CD4-positive, alpha-beta memory T cell (primary cell): ENCODE results near the gene S1PR1. TPM values are rescaled to one million over a fixed set of nuclear protein-coding genes. Genes with fewer than 3 reads are reported as not detected.
"Not testable (repeated sequence)": the region's sequence is repeated elsewhere in the genome, so short reads cannot be mapped to it uniquely, and the experiment has no call there.

ENCODE experiments used
- CTCF ChIA-PET: fragments of 350-600 bp; sonication (Branson Sonifier 250); formaldehyde crosslinking; loops from one replicate; lab custom pipeline; 2021; ENCODE audit warnings: inconsistent platforms; ENCODE audit not compliant: partially characterized antibody; lab: Charles Lee
- POLR2A ChIA-PET: fragments of 350-600 bp; sonication (Branson Sonifier 250); formaldehyde crosslinking; loops from one replicate; lab custom pipeline; 2021; ENCODE audit not compliant: partially characterized antibody; lab: Charles Lee
- DNase-seq, 5 donors: peaks; one replicate each; pipeline versions ENCODE4 v3.0.0 to v3.0.0-alpha.2; 2020 to 2022; ENCODE audit warnings: mixed read lengths in 1 of 5
- H3K27ac ChIP-seq: one replicate; pipeline ENCODE4 v1.7.0; 2013; ENCODE audit warnings: low read depth, low read length
- H3K27me3 ChIP-seq: 2 replicates; pipeline ENCODE4 v1.7.0; 2013; ENCODE audit warnings: mild to moderate bottlenecking, low read length, moderate library complexity; ENCODE audit not compliant: insufficient read depth
- H3K36me3 ChIP-seq: 2 replicates; pipeline ENCODE4 v1.7.0; 2013; ENCODE audit warnings: mild to moderate bottlenecking, low read length, moderate library complexity; ENCODE audit not compliant: insufficient read depth
- H3K4me1 ChIP-seq: 2 replicates; pipeline ENCODE4 v1.7.0; 2013; ENCODE audit warnings: mild to moderate bottlenecking, low read length, moderate library complexity; ENCODE audit not compliant: insufficient read depth
- H3K4me3 ChIP-seq, 2 donors: one replicate each; pipeline ENCODE4 v1.7.0; 2013; ENCODE audit warnings: low read length in 2 of 2, mild to moderate bottlenecking in 1 of 2
- H3K9me3 ChIP-seq, 2 donors: one replicate each; pipeline ENCODE4 v1.7.0; 2013; ENCODE audit warnings: low read length in 2 of 2, control low read depth in 1 of 2; ENCODE audit not compliant: control insufficient read depth in 1 of 2
- H3K27ac Mint-ChIP-seq, 7 donors: one replicate each; pipeline ENCODE4 v1.8.0; 2020 to 2021; ENCODE audit warnings: mixed read lengths in 7 of 7, mild to moderate bottlenecking in 6 of 7, inconsistent platforms in 3 of 7, moderate library complexity in 3 of 7
- H3K27me3 Mint-ChIP-seq, 2 donors: one replicate each; pipeline ENCODE4 v1.8.0; 2020 to 2021; ENCODE audit warnings: mixed read lengths in 2 of 2
- H3K36me3 Mint-ChIP-seq, 2 donors: one replicate each; pipeline ENCODE4 v1.8.0; 2020 to 2021; ENCODE audit warnings: mixed read lengths in 2 of 2, inconsistent platforms in 1 of 2, mild to moderate bottlenecking in 1 of 2
- H3K4me1 Mint-ChIP-seq, 4 donors: one replicate each; pipeline ENCODE4 v1.8.0; 2020 to 2021; ENCODE audit warnings: mixed read lengths in 4 of 4, mild to moderate bottlenecking in 1 of 4
- H3K4me3 Mint-ChIP-seq, 8 donors: one replicate each; pipeline ENCODE4 v1.8.0; 2020 to 2021; ENCODE audit warnings: mixed read lengths in 8 of 8, mild to moderate bottlenecking in 7 of 8, moderate library complexity in 6 of 8, inconsistent platforms in 3 of 8
- H3K9me3 Mint-ChIP-seq, 8 donors: one replicate each; pipeline ENCODE4 v1.8.0; 2020 to 2021; ENCODE audit warnings: mixed read lengths in 8 of 8, mild to moderate bottlenecking in 5 of 8, inconsistent platforms in 3 of 8, moderate library complexity in 1 of 8
- intact Hi-C: fragments of 100-400 bp; cut with micrococcal nuclease; formaldehyde crosslinking; loops from one replicate; pipeline ENCODE4 v1.15.1; 2023
- polyA plus RNA-seq, 2 donors: library from polyadenylated mRNA; unstranded; fragments of 300-500 nt; fragmentation: Illumina TruSeq; gene quantifications; one replicate each; pipeline ENCODE4 v1.2.3, GENCODE V29; 2021
- total RNA-seq, 2 experiments: library from RNA; stranded (reverse); gene quantifications; one replicate each; pipeline ENCODE4 v1.2.3, GENCODE V29; 2021

The S1PR1 gene
- total and polyA plus RNA-seq, 4 experiments from 2014 or later: 277 to 366 (median 342) TPM

- POLR2A ChIA-PET: interaction anchor here (1.3 kb wide), 1 partner anchor 32 kb away, joined by 4 read pairs; no protein-coding TSS in a partner anchor
- H3K36me3 ChIP-seq: no peaks in the 10 kb centered on the region
- CTCF ChIA-PET: no interaction called here
- Mint-ChIP-seq H3K4me3 (no peak overlapping the region), H3K4me1 (peaks cover 0 to 7% (median 3%) of the 10 kb centered on the region in 4 donors), H3K27ac (no peak overlapping the region), H3K36me3 (peaks cover 0 to 7% of the 10 kb centered on the region in 2 donors), H3K9me3 (no peaks in the 10 kb centered on the region), H3K27me3 (peaks cover 0 to 1% of the 10 kb centered on the region in 2 donors)
- H3K27ac ChIP-seq: no peak overlapping the region
- no peaks in the 10 kb centered on the region for H3K4me1 ChIP-seq
- no peak for DNase-seq
- H3K9me3 ChIP-seq: no peaks in the 10 kb centered on the region
- intact Hi-C loops: no loop called here
- H3K27me3 ChIP-seq: no peaks in the 10 kb centered on the region
- H3K4me3 ChIP-seq: no peak overlapping the region
These were observed 32.8 kb upstream of the S1PR1 start for GRCh38 chr1:101203820-101204540.

- no peaks in the 10 kb centered on the region for H3K36me3 Mint-ChIP-seq
- Histone ChIP-seq H3K4me3 (no peak overlapping the region), H3K27ac (no peak overlapping the region), H3K36me3 (no peaks in the 10 kb centered on the region), H3K27me3 (no peaks in the 10 kb centered on the region), H3K4me1 (no peaks in the 10 kb centered on the region), H3K9me3 (no peaks in the 10 kb centered on the region)
- no peak overlapping the region for H3K27ac Mint-ChIP-seq
- H3K27me3 Mint-ChIP-seq: peaks cover 0 to 1% of the 10 kb centered on the region in 2 donors
- POLR2A ChIA-PET: interaction anchor here (0.9 kb wide), 1 partner anchor 30 kb away, joined by 4 read pairs; no protein-coding TSS in a partner anchor
- no peaks in the 10 kb centered on the region for H3K9me3 Mint-ChIP-seq
- no peak for DNase-seq
- CTCF ChIA-PET: no interaction called here
- H3K4me3 Mint-ChIP-seq: no peak overlapping the region
- no peaks in the 10 kb centered on the region for H3K4me1 Mint-ChIP-seq
- intact Hi-C loops: no loop called here
These were observed 31.4 kb upstream of the S1PR1 start for GRCh38 chr1:101205457-101205856.

GRCh38 chr1:101206139-101206538 lies 30.7 kb upstream of the S1PR1 start:
- intact Hi-C loops, H3K4me1 Mint-ChIP-seq, H3K4me3 Mint-ChIP-seq, H3K27ac Mint-ChIP-seq, CTCF ChIA-PET, H3K4me1 ChIP-seq, DNase-seq, H3K36me3 ChIP-seq, H3K36me3 Mint-ChIP-seq, H3K27ac ChIP-seq, H3K27me3 Mint-ChIP-seq, H3K9me3 ChIP-seq, H3K27me3 ChIP-seq, H3K4me3 ChIP-seq, H3K9me3 Mint-ChIP-seq: not testable (repeated sequence)
- POLR2A ChIA-PET: interaction anchor here (0.9 kb wide), 1 partner anchor 30 kb away, joined by 4 read pairs; no protein-coding TSS in a partner anchor

GRCh38 chr1:101207271-101207670 lies 29.5 kb upstream of the S1PR1 start:
- intact Hi-C loops, CTCF ChIA-PET, H3K4me1 Mint-ChIP-seq, H3K9me3 Mint-ChIP-seq, H3K27me3 ChIP-seq, H3K9me3 ChIP-seq, H3K27ac Mint-ChIP-seq, POLR2A ChIA-PET, H3K36me3 Mint-ChIP-seq, H3K4me3 Mint-ChIP-seq, H3K27me3 Mint-ChIP-seq, H3K4me1 ChIP-seq, DNase-seq, H3K4me3 ChIP-seq, H3K36me3 ChIP-seq, H3K27ac ChIP-seq: not testable (repeated sequence)

- intact Hi-C loops: no loop called here
- no peak overlapping the region for H3K4me3 ChIP-seq
- peaks cover 0 to 2% (median under 1%) of the 10 kb centered on the region in 4 donors for H3K4me1 Mint-ChIP-seq
- peaks cover 0 to 1% of the 10 kb centered on the region in 2 donors for H3K27me3 Mint-ChIP-seq
- H3K9me3 ChIP-seq: no peaks in the 10 kb centered on the region
- H3K36me3 Mint-ChIP-seq: no peaks in the 10 kb centered on the region
- no peak overlapping the region for H3K4me3 Mint-ChIP-seq
- no peaks in the 10 kb centered on the region for H3K27me3 ChIP-seq
- no peak overlapping the region for H3K27ac ChIP-seq
- H3K27ac Mint-ChIP-seq: no peak overlapping the region
- DNase-seq: no peak
- no peaks in the 10 kb centered on the region for H3K36me3 ChIP-seq
- no peaks in the 10 kb centered on the region for H3K4me1 ChIP-seq
- ChIA-PET CTCF (no interaction called here), POLR2A (no interaction called here)
- H3K9me3 Mint-ChIP-seq: no peaks in the 10 kb centered on the region
These were observed 28.9 kb upstream of the S1PR1 start for GRCh38 chr1:101207891-101208290.

GRCh38 chr1:101215363-101216011 lies 21.3 kb upstream of the S1PR1 start:
- Mint-ChIP-seq H3K27ac (no peak overlapping the region), H3K27me3 (peaks cover 0 to 5% of the 10 kb centered on the region in 2 donors), H3K4me3 (no peak overlapping the region), H3K4me1 (peaks cover 0 to 7% (median 7%) of the 10 kb centered on the region in 4 donors), H3K9me3 (no peaks in the 10 kb centered on the region), H3K36me3 (no peaks in the 10 kb centered on the region)
- no peak for DNase-seq
- Histone ChIP-seq H3K4me1 (no peaks in the 10 kb centered on the region), H3K4me3 (no peak overlapping the region), H3K9me3 (no peaks in the 10 kb centered on the region), H3K36me3 (no peaks in the 10 kb centered on the region), H3K27me3 (no peaks in the 10 kb centered on the region), H3K27ac (no peak overlapping the region)
- CTCF ChIA-PET: interaction anchor here (1.0 kb wide), 1 partner anchor 14 kb away, joined by 3 read pairs; no protein-coding TSS in a partner anchor
- POLR2A ChIA-PET: interaction anchor here (1.6 to 1.7 kb wide), 3 partner anchors 18 to 20 kb away, joined by 4 read pairs; no protein-coding TSS in a partner anchor
- intact Hi-C loops: no loop called here

GRCh38 chr1:101216623-101217022 lies 20.2 kb upstream of the S1PR1 start:
- H3K4me3 Mint-ChIP-seq: no peak overlapping the region
- H3K27me3 Mint-ChIP-seq: peaks cover 0 to 5% of the 10 kb centered on the region in 2 donors
- intact Hi-C loops: no loop called here
- no peak overlapping the region for H3K4me3 ChIP-seq
- H3K9me3 Mint-ChIP-seq: no peaks in the 10 kb centered on the region
- DNase-seq: no peak
- H3K4me1 ChIP-seq: no peaks in the 10 kb centered on the region
- H3K36me3 Mint-ChIP-seq: no peaks in the 10 kb centered on the region
- no peaks in the 10 kb centered on the region for H3K27me3 ChIP-seq
- H3K27ac ChIP-seq: no peak overlapping the region
- H3K27ac Mint-ChIP-seq: no peak overlapping the region
- H3K36me3 ChIP-seq: no peaks in the 10 kb centered on the region
- peaks cover 9 to 15% (median 11%) of the 10 kb centered on the region in 4 donors for H3K4me1 Mint-ChIP-seq
- no peaks in the 10 kb centered on the region for H3K9me3 ChIP-seq
- ChIA-PET CTCF (interaction anchor here (1.5 kb wide), 1 partner anchor 94 kb away, joined by 3 read pairs; no protein-coding TSS in a partner anchor), POLR2A (interaction anchor here (1.7 kb wide), 1 partner anchor 19 kb away, joined by 4 read pairs; no protein-coding TSS in a partner anchor)
